ENCODE measurements around the gene GPR17. TPM values are rescaled to one million over a fixed set of nuclear protein-coding genes. Genes with fewer than 3 reads are reported as not detected.
A peak's percentile ranks its signal among the peaks of the same experiment; 100 is the strongest.

Gene GPR17
- total and polyA plus RNA-seq, 9 of the 15 experiments (the other 6 are each of a cell fraction or from before 2014, with no cell fraction given) = not detected

DNA sequence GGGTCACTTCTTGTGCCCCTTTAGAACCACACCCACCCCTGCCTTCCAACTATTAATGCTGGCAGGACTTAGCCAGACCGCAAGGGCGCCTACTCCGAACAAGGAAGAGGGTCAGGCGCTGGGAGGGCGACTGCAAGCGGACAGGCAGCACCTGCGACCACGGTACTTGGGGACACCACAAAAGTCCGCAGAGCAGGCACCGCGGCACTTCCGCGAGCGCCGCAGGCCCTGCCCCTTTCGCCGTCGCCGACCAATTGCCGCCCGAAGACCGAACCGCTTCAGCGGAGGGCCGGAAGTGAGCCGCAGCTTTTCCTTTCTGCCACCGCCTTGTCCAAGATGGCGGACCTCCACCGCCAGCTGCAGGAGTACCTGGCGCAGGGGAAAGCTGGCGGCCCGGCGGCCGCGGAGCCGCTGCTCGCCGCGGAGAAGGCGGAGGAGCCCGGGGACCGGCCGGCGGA lies 55.3 kb downstream of the GPR17 start, which contains the start of gene SFT2D3 (continued):
- TF ChIP-seq KLF13 (tag; IDR thresholded peaks at IDR 0.05; ENCODE audit: borderline replicate concordance, low read depth) (0 out of 2 replicates have a peak, but pooled peaks have one; percentile 11), SMARCB1 (IDR thresholded peaks at IDR 0.05; ENCODE audit: insufficient read length, low read depth) (no peak), EP300 (IDR thresholded peaks at IDR 0.05; ENCODE audit: low read length) (no peak), HDAC2 (IDR thresholded peaks at IDR 0.05) (no peak), DACH1 (IDR thresholded peaks at IDR 0.05; ENCODE audit: partially characterized antibody) (no peak), ZNF12 (CRISPR knock-in tag; IDR thresholded peaks at IDR 0.05) (no peak; the same call in 1 of the 2 replicates), GATAD2A (IDR thresholded peaks at IDR 0.05) (no peak), ZNF408 (CRISPR knock-in tag; IDR thresholded peaks at IDR 0.05; ENCODE audit: low read depth) (no peak), NR2C2 (CRISPR knock-in tag; IDR thresholded peaks at IDR 0.05) (no peak; the same call in 1 of the 2 replicates), NR2C2 (tag; IDR thresholded peaks at IDR 0.05) (peak; percentile 4; the same call in 1 of the 2 replicates), TEAD1 (CRISPR knock-in tag; IDR thresholded peaks at IDR 0.05) (no peak), MCM2 (IDR thresholded peaks at IDR 0.05; ENCODE audit: low read depth) (no peak), RNF2 (IDR thresholded peaks at IDR 0.05) (no peak), ELF2 (CRISPR knock-in tag; IDR thresholded peaks at IDR 0.05) (peak; percentile 88), TSC22D4 (tag; IDR thresholded peaks at IDR 0.05) (no peak), ZNF77 (CRISPR knock-in tag; IDR thresholded peaks at IDR 0.05) (no peak), HDAC3 (IDR thresholded peaks at IDR 0.05; ENCODE audit: borderline replicate concordance, partially characterized antibody) (no peak), NUFIP1 (IDR thresholded peaks at IDR 0.05; ENCODE audit: partially characterized antibody) (no peak), MTF1 (CRISPR knock-in tag; IDR thresholded peaks at IDR 0.05; ENCODE audit: borderline replicate concordance) (no peak), CHD2 (IDR thresholded peaks at IDR 0.05; ENCODE audit: low read depth, low read length) (peak; percentile 21; the same call in 1 of the 2 replicates), ZFX (CRISPR knock-in tag; IDR thresholded peaks at IDR 0.05) (peak; percentile 90)
- TF ChIP-seq, protein P1, sequence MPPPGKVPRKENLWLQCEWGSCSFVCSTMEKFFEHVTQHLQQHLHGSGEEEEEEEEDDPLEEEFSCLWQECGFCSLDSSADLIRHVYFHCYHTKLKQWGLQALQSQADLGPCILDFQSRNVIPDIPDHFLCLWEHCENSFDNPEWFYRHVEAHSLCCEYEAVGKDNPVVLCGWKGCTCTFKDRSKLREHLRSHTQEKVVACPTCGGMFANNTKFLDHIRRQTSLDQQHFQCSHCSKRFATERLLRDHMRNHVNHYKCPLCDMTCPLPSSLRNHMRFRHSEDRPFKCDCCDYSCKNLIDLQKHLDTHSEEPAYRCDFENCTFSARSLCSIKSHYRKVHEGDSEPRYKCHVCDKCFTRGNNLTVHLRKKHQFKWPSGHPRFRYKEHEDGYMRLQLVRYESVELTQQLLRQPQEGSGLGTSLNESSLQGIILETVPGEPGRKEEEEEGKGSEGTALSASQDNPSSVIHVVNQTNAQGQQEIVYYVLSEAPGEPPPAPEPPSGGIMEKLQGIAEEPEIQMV (tag; conservative IDR thresholded peaks at IDR 0.05; ENCODE audit: low read depth) = no peak; the same call in 1 of the 2 replicates
- TF ChIP-seq, protein P2, sequence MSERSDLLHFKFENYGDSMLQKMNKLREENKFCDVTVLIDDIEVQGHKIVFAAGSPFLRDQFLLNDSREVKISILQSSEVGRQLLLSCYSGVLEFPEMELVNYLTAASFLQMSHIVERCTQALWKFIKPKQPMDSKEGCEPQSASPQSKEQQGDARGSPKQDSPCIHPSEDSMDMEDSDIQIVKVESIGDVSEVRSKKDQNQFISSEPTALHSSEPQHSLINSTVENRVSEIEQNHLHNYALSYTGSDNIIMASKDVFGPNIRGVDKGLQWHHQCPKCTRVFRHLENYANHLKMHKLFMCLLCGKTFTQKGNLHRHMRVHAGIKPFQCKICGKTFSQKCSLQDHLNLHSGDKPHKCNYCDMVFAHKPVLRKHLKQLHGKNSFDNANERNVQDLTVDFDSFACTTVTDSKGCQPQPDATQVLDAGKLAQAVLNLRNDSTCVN (CRISPR knock-in tag; IDR thresholded peaks at IDR 0.05) = no peak
- TF ChIP-seq, protein P3, sequence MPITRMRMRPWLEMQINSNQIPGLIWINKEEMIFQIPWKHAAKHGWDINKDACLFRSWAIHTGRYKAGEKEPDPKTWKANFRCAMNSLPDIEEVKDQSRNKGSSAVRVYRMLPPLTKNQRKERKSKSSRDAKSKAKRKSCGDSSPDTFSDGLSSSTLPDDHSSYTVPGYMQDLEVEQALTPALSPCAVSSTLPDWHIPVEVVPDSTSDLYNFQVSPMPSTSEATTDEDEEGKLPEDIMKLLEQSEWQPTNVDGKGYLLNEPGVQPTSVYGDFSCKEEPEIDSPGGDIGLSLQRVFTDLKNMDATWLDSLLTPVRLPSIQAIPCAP (CRISPR knock-in tag; IDR thresholded peaks at IDR 0.05; ENCODE audit: borderline replicate concordance) = no peak
- TF ChIP-seq, protein P4, sequence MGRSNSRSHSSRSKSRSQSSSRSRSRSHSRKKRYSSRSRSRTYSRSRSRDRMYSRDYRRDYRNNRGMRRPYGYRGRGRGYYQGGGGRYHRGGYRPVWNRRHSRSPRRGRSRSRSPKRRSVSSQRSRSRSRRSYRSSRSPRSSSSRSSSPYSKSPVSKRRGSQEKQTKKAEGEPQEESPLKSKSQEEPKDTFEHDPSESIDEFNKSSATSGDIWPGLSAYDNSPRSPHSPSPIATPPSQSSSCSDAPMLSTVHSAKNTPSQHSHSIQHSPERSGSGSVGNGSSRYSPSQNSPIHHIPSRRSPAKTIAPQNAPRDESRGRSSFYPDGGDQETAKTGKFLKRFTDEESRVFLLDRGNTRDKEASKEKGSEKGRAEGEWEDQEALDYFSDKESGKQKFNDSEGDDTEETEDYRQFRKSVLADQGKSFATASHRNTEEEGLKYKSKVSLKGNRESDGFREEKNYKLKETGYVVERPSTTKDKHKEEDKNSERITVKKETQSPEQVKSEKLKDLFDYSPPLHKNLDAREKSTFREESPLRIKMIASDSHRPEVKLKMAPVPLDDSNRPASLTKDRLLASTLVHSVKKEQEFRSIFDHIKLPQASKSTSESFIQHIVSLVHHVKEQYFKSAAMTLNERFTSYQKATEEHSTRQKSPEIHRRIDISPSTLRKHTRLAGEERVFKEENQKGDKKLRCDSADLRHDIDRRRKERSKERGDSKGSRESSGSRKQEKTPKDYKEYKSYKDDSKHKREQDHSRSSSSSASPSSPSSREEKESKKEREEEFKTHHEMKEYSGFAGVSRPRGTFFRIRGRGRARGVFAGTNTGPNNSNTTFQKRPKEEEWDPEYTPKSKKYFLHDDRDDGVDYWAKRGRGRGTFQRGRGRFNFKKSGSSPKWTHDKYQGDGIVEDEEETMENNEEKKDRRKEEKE (IDR thresholded peaks at IDR 0.05; ENCODE audit: borderline replicate concordance in 1 of 2, control insufficient read depth in 1 of 2, low read depth in 2 of 2, low read length in 1 of 2) = no peak

Measured in K562 (cell line).